LoVo (cell line): ENCODE measurements around the gene GBF1.

Experiments
- DNase-seq: peaks from one replicate; pipeline ENCODE4 v3.0.0-alpha.2; 2016; ENCODE audit warnings: low spot score

Gene GBF1

GRCh38 chr10:102408728-102409603 is 163.6 kb downstream of the GBF1 start:
- DNase-seq, result no peak

- DNase-seq, result no peak
Observed at GRCh38 chr10:102409604-102410428, 164.5 kb downstream of the GBF1 start.

- DNase-seq, result no peak
Observed at GRCh38 chr10:102410429-102411073, 165.2 kb downstream of the GBF1 start.

GRCh38 chr10:102411341-102412255 is 166.3 kb downstream of the GBF1 start:
- DNase-seq, result no peak

GRCh38 chr10:102412293-102412692 is 167.0 kb downstream of the GBF1 start:
- no peak for DNase-seq

- no peak for DNase-seq
Observed at GRCh38 chr10:102413053-102413705, 167.8 kb downstream of the GBF1 start.

GRCh38 chr10:102413806-102414561 is 168.7 kb downstream of the GBF1 start:
- no peak for DNase-seq

- no peak for DNase-seq
Observed at GRCh38 chr10:102414749-102415148, 169.4 kb downstream of the GBF1 start.

- DNase-seq, result no peak
Observed at GRCh38 chr10:102416283-102416682, 171.0 kb downstream of the GBF1 start.

GRCh38 chr10:102416695-102417094 is 171.4 kb downstream of the GBF1 start:
- no peak for DNase-seq

GRCh38 chr10:102418622-102419268 is 173.4 kb downstream of the GBF1 start, which contains the start of gene PSD:
TSS of gene PSD (minus strand) at chr10:102418785. CDS start at chr10:102417038, 1,747 bp downstream.
- DNase-seq, result no peak

GRCh38 chr10:102419269-102420180 is 174.2 kb downstream of the GBF1 start:
- peak; percentile 40 for DNase-seq

GRCh38 chr10:102420181-102420713 is 174.9 kb downstream of the GBF1 start:
- no peak for DNase-seq

GRCh38 chr10:102420714-102421506 is 175.6 kb downstream of the GBF1 start, which contains the start of gene FBXL15:
TSS of gene FBXL15 (plus strand) at chr10:102420836. CDS start at chr10:102421130, 294 bp downstream.
- peak; percentile 95 for DNase-seq

GRCh38 chr10:102421507-102421756 is 176.1 kb downstream of the GBF1 start:
- no peak for DNase-seq

- peak; percentile 44 for DNase-seq
Observed at GRCh38 chr10:102421757-102422512, 176.6 kb downstream of the GBF1 start.
